ENCODE data around the gene CDH5.

The CDH5 gene

DNA sequence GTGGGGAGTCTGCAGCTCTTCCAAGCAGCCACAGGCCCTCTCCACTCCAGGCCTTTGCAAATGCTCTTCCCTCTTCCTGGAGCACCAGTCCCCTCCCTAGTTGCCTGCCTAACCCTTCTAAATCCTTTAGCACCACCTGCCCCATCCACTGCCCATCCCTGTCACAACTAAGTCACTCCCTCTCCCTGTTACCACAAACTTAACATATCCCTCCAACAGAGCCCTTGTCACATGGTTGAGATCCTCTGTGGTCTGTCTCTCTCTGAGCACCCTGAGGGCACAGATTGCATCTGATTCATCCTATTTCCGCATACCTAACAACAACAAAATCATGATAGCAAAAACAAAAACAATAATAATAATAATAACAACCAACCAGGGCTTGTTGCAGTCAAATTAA is 49.6 kb downstream of the CDH5 start:
- H3K4me3 ChIP-seq (ENCODE audit: low read depth, low read length): no peak overlapping the region

DNA sequence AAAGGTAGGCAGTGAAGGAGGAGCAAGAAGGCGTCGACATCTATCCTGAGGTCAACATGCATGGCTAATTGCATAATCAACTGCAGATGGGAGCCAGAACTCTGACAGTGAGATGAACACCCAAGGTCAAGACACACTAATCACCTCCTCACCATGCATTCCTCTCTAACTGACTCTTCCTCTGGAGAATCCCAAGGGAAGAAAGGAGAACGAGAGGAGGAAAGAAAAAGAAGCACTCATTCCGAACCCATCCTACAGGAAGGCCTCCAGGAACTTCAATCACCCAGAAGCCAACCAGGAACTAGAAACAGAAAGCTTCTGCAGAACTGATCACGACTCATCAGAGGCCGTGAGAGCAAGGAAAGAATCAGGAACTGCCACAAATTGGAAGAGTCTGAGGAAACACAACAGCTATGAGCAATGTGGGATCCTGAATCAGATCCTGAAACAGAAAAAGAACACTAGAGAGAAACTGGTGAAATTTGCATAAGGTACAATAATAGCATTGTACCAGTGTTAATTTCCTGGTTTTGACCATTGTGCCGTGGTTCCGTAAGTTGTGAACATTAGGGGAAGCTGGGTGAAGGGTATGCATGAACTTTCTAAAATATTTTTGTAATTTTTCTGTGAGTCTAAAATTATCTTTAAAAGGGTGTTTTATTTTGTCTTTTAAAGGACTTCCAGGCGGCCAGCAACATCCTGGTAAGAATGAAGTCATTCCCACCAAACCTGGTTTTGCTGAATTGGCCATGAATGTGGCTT is 50.6 kb downstream of the CDH5 start:
- no peak overlapping the region for H3K4me3 ChIP-seq (ENCODE audit: low read depth, low read length)

DNA sequence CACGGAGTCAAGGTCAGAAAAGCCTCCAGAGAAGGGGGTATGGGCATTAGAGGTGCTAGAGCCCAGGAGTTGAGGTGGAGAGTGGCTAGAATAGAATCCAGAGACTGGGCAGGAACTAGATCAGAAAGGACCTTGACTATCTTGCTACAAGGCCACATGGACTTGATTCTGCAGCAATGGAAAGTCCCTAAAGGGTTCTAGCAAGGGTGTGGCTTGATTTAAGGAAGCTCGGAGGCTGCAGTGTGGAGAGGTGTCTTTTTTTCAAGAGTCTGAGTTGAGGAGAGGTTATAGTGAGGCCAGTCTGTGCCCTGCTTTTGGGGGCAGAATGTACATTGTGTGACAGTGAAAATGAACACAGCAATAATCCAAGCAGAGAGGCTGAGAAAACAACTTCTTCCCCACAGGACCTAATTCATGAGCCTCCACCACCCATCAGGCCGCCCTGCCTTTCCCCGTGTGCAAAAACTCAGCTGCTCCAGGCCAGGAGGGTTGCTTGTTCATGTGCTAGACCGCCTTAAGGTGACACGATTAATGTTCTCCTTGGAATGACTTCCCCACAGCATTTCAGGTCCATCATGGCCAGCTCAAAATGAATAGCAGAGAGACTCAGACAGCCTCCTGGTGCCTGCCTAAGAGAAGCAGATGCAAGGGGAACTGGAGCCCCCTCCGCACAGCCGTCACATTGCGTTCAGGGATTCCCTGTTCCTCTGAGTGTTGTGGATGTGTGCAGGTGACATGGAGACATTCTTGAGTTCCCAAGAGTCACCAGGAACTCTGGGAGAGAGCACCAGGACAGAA is 51.9 kb downstream of the CDH5 start:
- H3K4me3 ChIP-seq (ENCODE audit: low read depth, low read length): no peak overlapping the region

DNA sequence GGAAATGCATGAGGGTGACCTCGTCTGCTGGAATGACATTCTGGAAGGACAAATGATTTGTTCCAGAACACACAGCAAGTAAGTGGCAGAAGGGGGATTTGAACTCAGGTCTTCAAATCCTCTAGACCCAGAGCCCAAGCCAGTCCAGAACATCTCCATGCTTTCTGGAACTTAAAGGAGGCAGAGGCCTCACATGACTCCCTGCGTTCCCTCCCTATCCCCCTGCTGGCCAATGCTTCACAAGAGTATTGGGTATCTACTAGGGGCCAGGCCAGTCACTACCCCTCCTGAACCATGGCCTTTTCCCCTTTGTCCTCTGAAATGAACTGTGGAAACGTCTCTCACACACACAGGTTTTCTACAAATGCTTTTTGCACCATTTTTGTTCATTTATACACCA is 53.0 kb downstream of the CDH5 start:
- no peak overlapping the region for H3K4me3 ChIP-seq (ENCODE audit: low read depth, low read length)

DNA sequence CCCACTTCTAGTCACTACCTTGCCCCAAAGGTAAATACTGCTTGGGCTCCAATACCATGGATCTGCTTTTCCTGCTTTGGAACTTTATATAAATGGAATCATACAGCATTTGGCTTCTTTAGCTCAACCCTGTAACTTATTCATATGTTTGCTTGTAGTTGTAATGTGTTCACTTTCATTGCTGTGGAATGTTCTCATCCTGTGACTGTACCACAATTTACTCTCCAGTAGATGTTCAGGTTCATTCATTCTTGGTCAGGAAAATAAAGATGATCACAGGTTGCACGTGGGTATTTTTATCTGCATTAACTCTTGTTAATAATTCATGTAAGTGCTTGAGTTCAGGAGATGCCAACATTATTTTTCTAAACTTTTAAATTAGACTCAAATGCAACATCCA is 53.9 kb downstream of the CDH5 start:
- H3K4me3 ChIP-seq (ENCODE audit: low read depth, low read length): no peak overlapping the region

DNA sequence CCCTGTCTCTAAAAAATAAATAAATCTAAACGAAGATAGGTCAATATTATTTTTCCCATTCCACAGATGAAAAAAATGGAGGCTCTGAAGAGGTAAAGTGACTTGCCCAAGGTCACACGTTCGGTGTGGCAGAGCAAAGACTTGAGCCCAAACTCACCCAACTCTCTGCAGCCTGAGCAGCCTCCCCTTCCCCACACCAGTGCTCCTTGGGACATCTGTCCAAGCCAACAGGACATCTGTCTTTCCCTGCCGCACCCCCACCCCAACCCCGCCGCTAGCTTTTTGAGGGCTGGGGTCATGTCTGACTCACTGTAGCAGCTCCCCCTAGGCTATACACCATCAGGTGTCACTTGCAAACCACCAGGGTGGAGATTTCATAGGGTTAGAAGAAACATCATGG is 55.4 kb downstream of the CDH5 start:
- no peak overlapping the region for H3K4me3 ChIP-seq (ENCODE audit: low read depth, low read length)

DNA sequence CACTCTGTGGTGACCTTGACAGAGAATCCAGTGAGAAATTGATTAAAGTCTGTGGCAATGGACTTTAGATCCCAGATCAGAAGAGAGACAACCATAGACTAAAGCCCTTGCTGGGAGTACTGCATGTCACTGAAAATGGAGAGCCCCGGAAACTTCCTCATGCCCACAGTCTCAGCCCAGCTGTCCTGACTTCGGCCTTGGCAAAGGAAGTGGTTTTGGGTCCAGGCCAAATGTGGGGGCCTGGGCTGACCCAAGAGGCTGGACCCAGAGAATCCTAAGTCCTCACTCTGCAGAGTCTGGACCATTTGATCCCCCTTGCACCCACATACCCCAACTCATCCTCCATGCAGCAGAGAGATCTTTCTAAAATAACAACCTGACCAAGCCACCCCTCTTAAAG is 55.9 kb downstream of the CDH5 start:
- no peak overlapping the region for H3K4me3 ChIP-seq (ENCODE audit: low read depth, low read length)

DNA sequence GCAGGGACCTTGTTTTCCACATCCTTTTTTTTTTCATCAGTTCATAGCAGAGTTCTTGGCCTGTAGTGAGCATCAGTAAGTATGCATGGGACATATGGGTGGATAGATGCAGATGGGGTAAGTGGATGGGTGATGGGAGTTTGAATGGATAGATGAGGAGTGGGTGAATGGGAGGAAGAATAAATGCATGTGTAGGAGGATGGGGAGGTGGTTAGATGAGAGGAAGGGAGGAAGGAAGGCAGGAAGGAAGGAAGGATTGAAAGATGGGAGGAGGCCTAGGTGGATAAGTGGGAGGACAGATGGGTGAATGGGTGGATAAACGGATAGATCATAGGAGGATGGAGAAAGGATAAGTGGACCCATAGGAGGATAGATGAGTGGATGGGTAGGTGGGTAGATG is 56.7 kb downstream of the CDH5 start:
- no peak overlapping the region for H3K4me3 ChIP-seq (ENCODE audit: low read depth, low read length)

DNA sequence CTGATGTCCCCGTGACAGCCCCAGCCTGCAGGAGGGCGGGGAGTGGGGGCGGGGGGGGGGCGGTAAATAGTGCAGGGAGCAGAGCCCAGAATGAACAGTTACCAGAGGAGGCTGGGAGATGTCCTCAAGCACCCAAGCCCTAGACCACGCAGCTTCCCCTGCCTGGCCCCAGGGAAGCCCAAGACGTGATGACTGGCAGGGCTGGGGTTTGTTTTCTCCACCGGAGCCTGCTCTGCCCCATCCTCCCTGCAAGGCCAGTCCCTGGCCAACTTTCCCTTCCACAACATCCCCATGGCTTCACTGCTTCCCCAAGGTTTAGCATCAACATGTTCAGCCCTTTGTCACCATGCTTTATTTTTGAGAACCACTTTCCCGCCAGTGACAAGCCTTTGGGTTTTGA is 59.2 kb downstream of the CDH5 start:
- no peak overlapping the region for H3K4me3 ChIP-seq (ENCODE audit: low read depth, low read length)

DNA sequence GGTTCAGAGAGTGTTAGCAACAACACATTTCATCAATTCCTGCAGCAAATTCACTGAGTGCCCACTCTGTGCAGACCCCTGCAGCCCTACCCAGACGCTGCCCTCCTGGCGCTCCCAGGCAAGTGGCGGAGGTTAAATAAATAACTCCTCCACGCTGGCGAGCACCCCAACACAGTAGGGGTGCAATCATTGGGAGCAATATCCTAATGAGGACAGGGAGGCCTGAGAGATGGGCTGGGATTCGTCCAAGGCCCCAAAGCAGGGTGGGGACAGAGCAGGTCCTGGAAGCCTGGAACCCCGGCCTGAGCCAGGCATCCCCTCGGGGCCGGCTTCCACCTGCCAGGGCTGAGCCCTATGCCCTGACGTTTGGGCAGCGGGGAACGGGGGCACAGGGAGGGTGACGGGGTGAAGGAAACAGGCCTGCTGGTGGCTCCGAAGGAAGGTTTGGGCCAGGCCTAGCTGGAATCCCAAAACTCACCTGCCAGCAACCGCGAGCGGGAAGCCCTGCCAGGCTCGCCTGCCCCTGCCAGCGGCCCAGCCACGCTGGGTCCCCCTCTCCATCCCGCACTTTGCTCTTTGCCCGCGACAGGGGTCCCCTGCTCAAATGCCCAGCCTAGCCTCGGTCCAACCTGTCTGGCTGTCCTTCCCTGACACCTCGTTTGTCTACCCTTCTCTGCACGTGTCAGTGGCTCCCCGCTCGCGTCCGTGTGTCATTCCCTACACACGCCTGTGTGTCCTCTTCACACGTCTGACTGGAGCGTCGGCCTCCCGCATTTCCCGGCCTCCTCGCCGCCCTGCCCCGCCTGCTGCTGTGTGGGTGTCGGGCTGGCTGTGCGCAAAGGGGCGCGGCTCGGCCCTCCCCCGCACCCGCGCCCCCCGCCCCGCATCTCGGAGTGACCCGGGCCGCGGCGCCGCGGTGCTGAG is 59.9 kb downstream of the CDH5 start:
- H3K4me3 ChIP-seq (ENCODE audit: low read depth, low read length): peak overlapping the region; percentile 20

DNA sequence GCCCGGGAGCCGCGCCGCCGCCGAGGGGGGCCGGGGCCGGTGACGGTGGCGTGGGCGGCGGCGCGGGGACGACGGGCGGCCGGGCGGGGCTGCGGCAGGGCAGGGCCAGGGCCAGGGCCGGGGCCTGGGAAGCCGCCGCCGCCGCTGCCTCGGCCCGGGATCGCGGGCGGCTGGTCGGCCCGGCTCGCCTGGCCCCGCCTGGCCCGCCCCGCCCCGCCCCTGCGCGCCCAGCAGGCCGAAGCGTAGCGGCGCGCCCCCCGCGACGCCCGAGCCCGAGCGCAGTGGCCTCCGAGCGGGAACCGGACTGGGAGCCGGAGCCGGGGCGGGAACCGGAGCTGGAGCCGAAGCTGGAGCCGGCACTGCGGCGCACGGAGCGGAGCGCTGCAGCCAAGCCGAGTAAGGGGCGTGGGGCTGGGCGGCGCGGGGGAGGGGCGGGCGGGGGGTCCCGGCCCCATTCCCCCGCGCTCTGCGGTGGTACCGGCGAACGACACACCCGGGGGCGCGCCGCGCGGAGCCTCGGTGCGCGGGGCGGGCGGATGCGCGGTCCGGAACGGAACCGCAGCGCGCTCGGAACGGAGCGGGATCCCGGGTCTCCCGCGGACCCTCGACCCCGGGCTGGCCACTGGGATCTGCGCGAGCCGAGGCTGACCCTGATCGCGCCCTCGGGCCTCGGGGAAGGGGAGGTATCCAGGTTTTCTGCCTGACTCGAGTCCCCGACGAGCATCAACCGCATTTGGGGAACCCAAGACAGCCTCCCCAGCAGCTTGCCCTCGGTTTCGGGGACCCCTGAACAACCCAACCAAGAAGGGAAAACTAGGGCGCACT is 60.8 kb downstream of the CDH5 start, which contains the start of gene BEAN1:
BEAN1 (plus strand) TSS at position 260 of the 825 bp plus-strand sequence. CDS start 10,382 bp downstream, outside the sequence.
- H3K4me3 ChIP-seq (ENCODE audit: low read depth, low read length): peak within 1 kb of the TSS; percentile 42

DNA sequence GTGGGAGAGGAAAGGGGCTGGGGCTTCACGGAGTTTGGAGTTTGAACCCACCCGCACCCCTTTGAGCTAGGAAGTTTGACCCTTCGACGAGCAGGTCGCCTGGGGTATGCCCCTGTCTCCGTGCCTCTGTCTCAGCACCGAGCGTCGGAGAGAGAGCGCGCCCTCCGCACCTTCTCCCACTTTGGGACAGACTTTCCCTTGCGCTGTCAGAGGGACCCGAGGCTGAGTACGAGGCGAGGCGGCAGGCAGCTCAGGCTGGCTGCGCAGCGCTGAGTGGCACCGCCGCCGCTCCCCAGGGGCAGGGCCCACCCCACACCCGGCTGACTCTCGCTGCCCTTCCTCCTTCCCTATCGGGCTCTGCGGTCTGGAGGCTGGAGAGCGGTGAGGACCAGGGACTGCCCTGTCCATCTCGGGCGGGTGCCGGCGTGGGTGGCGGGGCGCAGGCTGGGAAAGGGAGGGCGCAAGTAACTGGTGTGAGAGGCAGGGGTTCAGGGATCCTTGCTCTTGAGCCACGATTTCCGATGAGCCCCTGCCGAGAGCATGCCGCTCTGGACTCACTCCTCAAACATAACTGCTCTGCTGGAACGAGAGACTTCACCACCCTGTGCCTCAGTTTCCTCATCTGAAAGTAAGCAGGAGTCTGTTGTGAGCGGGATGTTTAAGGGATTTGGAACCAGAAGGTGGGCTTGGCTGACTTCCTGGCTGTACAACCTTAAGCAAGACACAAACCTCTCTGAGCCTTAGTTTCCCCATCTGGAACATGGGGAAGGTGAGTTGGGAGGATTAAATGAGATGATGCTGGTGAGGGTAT is 61.6 kb downstream of the CDH5 start:
- H3K4me3 ChIP-seq (ENCODE audit: low read depth, low read length): peak overlapping the region; percentile 42

DNA sequence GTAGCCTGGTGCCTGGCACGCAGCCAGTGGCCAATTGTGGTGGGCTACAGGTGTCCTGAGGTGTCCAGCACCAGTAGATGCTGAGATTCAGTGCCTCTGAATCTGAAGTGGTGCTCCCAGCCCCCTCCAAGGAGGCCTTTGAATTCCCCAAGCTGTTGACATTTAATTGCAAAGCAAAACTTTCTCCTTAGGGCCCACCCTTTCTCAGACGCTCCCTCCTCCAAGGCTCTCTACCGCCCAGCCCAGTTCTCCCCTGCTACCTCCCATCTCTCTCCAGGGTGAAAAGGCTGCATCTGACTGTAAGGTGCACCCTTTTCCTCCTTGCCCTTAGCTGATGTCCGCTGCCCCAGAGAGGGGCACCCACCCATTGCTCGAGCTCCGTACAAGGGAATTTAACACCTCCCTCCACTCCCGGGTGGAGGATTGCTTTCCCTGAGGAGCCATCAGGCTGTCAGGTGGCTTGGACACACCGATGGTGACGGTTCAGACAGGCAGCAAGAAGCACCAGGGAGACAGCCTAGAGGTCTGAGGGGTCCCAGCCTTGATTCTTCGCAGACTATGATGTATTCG is 62.3 kb downstream of the CDH5 start:
- H3K4me3 ChIP-seq (ENCODE audit: low read depth, low read length): no peak overlapping the region

DNA sequence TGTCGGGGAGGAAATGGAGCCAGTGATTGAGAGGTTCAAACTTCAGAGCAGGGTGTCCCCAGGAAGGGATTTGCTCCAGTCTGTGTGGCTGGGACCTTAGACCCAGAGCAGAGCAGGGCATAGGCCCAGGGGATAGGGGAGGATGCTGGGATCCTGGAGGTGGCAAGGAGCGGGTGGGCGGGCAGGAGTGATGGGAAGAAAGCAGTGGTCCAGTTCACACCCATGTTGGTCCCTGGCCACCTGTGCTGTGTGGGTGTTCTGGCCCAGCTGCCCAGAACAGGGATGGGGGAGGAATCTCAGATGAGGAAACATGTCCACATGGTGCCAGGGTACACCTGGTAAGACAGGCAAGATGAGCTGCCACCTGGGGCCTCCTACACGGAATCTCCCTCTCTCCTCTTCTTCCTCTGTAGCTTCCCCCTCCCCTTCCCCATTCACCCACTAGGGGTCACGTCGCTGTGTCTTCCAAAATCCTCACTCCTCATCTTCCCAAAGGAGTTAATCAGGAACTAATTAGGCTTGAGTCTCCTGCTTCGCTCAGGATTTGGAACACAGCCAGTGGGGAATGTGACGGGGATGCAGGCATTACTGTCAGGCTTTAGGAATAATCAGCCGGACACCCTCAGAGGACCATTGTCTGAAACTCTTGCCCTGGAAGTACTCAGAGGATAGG is 62.9 kb downstream of the CDH5 start:
- H3K4me3 ChIP-seq (ENCODE audit: low read depth, low read length): no peak overlapping the region

DNA sequence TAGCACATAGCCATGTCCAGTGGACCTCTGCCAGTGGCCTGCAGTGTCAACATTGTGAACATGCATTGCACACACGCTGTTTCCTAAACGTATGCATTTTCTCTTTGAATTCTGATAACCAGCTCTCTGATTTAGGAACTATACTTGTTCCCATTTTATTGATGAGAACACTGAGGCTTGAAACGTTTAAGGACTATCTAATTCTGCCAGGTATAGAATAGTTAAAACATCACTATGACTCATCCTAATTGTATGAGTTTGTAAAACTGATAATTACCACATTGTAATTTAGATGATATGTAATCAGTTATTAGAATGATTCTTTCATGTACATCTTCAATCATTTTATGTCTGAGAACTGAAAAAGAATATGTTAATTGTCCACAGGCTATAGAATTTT is 63.7 kb downstream of the CDH5 start:
- no peak overlapping the region for H3K4me3 ChIP-seq (ENCODE audit: low read depth, low read length)

DNA sequence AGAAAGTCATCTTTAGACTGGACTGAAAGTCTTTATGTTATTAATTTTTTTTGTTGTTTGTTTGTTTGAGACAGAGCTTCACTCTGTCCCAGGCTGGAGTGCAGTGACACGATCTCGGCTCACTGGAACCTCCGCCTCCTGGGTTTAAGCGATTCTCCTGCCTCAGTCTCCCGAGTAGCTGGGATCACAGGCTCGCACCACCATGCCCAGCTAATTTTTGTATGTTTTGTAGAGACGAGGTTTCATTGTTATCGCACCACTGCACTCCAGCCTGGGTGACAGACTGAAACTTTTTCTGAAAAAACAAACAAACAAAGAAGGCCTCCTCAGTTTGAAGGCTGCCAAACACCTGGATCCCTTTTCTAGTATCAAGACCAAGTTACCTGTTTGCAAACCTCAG is 65.3 kb downstream of the CDH5 start:
- H3K4me3 ChIP-seq (ENCODE audit: low read depth, low read length): no peak overlapping the region

DNA sequence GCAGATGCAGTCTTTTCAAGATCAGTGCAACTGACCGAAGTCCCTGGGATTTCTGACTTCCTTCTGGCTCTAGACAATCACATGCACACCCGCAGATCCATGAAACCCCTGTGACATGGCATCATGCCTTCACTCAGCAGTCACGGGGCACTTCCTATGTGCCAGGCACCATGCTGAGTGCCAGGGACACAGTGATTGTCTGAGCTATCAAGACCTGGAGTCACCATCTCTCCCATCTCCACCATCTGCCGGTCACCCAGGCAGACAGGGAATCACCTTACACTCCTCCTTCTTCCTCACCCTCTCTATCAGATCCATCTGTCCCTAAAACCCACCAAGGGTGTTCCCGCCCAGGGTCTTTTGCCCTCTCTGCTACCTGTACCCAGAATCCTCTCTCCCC is 65.9 kb downstream of the CDH5 start:
- no peak overlapping the region for H3K4me3 ChIP-seq (ENCODE audit: low read depth, low read length)

DNA sequence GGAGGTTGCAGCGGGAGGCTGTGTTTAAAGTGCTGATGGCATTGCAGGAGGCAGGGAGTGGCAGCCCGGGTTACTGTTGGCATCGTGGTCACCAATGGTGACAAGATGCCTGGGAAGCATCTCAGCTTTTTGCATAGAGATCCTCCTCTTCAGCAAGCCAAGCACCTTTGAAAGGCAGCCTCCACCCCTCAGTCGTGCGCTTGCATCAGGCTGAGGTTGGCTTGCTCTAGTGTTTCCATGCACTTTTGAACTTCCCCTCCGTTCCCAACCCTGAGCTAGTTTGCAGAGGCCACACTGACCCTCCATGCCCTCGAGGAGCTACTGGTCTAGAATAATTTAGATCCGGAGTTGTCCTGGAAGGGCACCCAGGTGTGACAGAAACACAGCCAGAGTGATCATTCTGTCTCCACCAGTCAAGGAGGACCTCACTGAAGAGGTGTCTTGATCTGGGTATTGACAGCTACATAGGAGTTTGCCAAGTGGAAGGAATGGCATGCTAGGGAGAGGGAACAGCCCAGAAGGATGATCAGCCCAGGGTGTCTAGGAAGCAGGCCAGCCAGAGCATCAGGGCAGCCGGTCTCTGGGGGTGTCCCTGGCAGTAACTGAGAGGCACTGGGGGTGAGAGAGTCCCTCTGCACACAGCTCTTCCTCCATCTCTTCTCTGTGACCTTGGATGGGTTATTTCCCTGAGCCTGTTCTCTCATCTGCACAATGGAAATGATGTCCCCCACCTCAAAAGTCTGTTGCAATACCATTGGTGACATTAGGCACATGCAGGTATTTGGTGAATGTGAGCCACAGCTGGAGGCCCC is 68.3 kb downstream of the CDH5 start:
- no peak overlapping the region for H3K4me3 ChIP-seq (ENCODE audit: low read depth, low read length)

Data from iPS-11a (cell line).